NCI-H446 treated with DMSO at 0.1 percent for 48 hours (cell line): Measurements from ENCODE around the gene ADGRF4.
A peak's percentile ranks its signal among the peaks of the same experiment; 100 is the strongest.

ENCODE experiments used
- DNase-seq: peaks from one replicate; lab custom pipeline; 2025; lab: John Stamatoyannopoulos, UW

The ADGRF4 gene

DNA sequence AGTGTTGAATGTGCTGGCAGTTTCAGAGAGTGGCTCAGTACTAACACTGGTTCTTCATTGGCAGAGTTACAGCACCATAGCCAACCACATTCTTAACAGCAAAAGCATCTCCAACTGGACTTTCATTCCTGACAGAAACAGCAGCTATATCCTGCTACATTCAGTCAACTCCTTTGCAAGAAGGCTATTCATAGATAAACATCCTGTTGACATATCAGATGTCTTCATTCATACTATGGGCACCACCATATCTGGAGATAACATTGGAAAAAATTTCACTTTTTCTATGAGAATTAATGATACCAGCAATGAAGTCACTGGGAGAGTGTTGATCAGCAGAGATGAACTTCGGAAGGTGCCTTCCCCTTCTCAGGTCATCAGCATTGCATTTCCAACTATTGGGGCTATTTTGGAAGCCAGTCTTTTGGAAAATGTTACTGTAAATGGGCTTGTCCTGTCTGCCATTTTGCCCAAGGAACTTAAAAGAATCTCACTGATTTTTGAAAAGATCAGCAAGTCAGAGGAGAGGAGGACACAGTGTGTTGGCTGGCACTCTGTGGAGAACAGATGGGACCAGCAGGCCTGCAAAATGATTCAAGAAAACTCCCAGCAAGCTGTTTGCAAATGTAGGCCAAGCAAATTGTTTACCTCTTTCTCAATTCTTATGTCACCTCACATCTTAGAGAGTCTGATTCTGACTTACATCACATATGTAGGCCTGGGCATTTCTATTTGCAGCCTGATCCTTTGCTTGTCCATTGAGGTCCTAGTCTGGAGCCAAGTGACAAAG lies 17.0 kb upstream of the ADGRF4 start:
- peak; percentile 73 for DNase-seq

- DNase-seq = no peak
Observed at GRCh38 chr6:47686411-47686810, 12.0 kb upstream of the ADGRF4 start.

GRCh38 chr6:47687432-47687831 lies 10.9 kb upstream of the ADGRF4 start:
- DNase-seq = no peak

- DNase-seq = no peak
Observed at GRCh38 chr6:47690214-47690613, 8.2 kb upstream of the ADGRF4 start.

DNA sequence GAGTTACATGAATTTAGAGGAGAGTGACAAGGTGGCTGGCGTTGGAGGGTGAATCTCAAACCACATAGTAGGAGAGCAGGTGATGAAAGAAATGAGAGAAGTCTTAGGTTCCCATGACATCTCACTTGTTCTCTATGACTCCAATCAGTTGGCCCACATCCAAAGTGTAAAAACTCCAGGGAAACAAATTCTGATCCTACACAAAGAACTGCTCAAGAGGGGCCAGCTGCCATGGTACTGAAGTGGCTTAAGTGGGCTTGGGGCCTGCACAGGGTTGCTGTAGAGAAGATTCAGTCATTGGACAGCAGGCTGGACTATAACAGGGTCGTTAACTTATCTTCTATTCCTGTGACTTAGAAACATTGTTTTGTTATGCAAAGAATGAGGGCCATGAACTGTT lies 7.6 kb upstream of the ADGRF4 start:
- DNase-seq = no peak

DNA sequence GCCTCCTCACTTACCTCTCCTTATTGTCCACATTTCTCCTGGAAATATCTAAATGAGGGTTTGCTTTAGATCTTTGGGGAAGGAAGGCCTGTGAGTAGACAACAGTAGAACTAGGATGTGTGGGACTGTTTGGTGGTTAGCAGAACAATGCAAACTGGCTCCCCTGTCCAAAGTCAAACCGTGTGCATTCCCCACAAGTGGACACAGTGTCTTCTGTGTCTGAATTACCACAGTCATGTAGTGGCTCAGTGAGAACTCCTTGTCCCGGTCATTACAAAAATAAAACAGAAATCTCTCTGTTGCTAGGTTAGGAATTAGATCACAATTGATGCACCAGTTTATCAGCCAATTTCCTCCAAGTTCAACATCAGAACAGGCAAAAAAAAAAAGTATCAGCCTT lies 455 bp upstream of the ADGRF4 start:
- no peak for DNase-seq

DNA sequence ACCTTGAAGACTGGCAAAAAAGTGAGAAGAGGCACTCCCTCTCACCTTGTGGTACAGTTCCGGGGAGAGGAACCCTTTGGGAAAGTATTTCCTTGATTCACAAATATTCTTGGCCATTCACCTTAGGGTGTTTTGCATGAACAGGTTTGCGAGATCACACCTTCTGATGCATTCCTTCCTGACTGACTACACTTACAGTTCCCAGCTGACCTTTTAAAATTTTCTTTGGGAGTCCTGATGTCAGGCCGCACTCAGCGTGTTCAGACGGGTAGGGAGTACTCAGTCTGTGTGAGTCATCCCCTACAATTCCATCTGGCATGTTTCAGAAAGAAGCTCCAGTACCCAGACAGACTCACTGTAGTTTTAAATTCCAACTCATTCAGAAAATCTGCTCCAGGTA lies 1.7 kb downstream of the ADGRF4 start:
- DNase-seq = peak; percentile 49

DNA sequence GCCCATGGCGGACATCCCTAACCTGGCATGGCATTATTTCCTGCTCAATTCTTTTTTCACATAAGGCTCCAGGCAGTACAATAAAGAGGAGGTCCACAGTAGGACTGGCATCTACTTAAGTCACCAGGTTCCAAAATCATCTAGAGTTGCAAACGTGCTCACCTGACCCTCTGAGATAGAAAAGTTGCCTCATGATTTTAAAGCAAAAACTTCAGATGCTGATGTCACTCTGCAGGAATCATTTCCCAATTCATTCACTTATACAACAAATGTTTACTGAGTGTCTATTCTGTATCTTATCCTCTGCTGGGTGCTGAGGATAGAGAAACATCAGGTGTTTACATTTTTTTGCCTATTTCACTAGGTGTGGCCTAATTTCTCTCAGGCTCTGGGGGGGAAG lies 2.2 kb downstream of the ADGRF4 start:
- DNase-seq = no peak

DNA sequence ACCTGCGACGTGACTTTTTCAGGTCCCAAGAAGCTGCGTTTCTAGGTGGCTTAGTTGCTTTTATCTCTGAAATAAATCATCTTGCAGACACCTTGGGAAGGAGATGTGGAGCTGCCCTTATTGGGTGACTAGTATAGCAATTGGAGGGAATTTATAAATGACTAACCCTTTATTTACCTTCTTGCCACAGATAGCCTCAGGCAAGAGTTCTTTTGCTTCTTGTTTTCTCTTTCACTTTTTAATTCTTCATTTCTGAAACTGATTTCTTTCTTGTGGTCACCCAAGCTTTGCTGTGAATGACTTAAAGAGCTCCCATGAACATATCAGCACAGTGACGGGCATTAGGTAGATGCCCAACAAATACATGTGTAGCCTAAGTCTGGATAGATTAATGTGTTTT lies 3.0 kb downstream of the ADGRF4 start:
- DNase-seq = no peak

- no peak for DNase-seq
Observed at GRCh38 chr6:47709160-47709559, 10.8 kb downstream of the ADGRF4 start.

GRCh38 chr6:47710295-47710694 lies 11.9 kb downstream of the ADGRF4 start:
- no peak for DNase-seq

DNA sequence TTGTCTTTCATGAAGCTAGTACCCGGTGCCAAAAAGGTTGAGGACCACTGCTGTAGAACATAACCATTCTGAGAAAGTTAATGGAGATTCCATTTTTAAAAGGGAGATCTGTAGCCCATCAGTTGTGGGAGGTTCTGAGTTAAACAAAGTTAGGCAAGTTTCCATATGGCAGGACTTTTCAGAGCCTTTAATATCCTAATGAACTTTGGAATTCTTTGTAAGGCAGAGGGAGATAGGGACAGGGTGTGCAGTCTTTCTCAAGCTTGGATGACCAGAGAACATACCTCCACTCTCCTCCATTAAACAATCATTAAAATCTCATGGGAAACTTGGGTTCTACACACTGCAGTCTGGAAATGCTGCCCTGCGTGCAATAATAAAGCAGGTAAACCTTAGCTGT lies 14.8 kb downstream of the ADGRF4 start:
- no peak for DNase-seq

DNA sequence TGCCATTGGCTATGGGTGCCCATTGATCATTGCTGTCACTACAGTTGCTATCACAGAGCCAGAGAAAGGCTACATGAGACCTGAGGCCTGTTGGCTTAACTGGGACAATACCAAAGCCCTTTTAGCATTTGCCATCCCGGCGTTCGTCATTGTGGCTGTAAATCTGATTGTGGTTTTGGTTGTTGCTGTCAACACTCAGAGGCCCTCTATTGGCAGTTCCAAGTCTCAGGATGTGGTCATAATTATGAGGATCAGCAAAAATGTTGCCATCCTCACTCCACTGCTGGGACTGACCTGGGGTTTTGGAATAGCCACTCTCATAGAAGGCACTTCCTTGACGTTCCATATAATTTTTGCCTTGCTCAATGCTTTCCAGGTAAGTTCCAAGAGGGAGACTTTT lies 16.4 kb downstream of the ADGRF4 start:
- DNase-seq = no peak

- DNase-seq = no peak
Observed at GRCh38 chr6:47715782-47716181, 17.4 kb downstream of the ADGRF4 start.

GRCh38 chr6:47716207-47716606 lies 17.8 kb downstream of the ADGRF4 start:
- DNase-seq = no peak

GRCh38 chr6:47718571-47718970 lies 20.2 kb downstream of the ADGRF4 start:
- DNase-seq = no peak

DNA sequence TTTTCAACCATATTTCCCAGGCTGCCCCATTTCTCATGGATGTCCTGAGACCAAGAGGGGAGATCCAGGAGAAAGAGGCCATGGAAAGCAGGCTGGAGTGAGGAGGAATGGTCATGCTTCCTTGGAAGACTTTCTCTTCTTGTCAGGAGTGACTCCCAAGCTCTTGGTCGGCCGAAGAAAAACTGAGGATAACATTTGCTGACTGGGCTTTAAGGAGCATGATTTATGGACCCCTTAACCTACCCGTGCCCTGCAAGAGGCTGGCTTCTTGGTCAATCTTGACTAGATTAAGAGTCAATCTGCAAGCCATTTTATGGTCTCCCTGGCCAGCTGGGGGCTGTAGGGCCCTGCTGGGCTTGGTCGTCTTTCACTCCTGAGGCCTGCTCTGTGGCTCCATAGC lies 22.8 kb downstream of the ADGRF4 start:
- DNase-seq = no peak

DNA sequence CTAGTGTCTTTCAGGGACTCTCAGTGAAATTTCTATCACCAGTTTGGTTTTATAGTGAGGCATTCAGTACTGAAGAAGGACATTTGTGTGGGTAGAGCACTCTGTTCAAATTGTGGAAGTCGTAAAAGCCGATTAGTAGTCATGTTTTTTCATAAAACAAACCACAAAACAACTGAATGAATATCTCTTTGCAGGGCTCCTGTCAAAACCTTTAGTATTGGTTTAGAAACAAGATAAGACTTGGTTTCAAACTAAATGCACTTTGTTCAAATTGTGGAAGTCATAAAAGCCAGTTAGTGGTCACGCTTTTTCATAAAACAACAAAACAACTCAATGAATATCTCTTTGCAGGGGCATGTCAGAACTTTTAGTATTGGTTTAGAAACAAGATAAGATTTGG lies 23.8 kb downstream of the ADGRF4 start:
- DNase-seq = no peak

GRCh38 chr6:47724300-47724699 lies 25.9 kb downstream of the ADGRF4 start:
- DNase-seq = no peak

GRCh38 chr6:47727391-47727790 lies 29.0 kb downstream of the ADGRF4 start:
- DNase-seq = no peak

DNA sequence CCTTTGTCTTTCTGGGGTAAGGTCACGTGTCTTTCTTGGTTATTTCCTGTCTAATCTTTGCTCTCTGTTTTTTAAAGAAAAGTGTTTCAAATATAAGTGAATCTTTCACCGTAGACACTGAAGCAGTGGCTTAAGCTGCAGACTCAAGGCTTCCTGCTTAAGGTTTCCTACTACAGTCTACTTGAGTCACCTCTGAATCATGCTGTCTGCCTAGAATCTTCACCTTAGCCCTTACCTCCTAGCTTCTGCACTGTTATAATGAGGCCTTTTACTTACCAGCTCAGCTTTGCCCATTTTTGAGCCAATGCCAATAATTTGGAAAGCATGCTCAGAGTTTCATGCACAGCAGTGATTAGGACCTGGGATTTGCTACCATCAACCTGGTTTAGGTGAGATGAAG lies 30.6 kb downstream of the ADGRF4 start:
- no peak for DNase-seq

DNA sequence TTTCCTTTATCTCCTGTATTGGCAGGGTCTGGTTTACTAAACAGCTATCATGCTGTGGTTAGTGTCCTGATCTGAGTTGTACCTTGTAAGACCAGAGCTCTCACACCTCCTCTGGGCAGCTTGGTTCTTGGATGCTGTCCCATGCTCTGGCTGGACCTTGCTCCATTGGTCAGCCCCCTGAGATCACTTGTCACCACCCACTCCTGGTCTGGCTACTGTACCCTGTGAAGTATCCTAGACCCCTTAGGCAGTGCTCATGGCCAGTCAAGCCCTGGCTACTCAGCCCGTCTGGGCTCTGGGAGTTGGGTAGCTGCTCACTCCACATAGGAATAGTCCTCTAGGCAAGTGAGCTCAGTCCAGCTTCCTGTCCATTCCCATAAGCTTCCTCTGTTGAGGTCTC lies 31.1 kb downstream of the ADGRF4 start:
- no peak for DNase-seq

DNA sequence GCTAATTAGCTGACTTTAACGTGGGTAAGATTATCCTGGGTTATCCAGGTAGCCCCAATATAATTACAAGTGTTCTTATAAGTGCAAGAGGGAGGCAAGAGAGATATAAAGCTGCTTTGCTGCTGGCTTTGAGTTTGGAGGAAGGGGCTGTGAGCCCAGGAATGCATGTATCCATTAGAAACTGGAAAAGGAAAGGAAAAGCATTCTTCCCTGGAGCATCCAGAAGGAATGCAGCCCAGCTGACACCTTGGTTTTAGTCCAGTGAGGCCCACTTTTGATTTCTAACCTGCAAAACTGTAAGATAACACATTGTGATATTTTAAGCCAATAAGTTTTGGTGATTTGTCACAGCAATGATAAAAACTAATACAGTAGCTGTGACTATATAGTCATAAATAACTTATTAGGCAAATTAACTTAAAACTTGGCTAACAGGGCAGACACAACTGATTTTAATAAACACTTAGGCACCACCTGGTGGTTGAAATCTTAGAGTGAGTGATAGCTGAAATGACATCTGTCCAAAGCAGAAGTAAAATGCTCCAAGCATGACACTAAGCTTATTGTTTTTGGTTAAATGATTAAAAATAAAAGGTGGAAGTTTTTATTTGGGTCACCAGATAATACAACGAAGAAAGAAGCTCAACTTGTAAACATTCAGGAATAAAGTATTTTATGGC lies 35.6 kb downstream of the ADGRF4 start:
- DNase-seq = peak; percentile 18
